ENCODE results near the gene SPATA2L. TPM values are rescaled to one million over a fixed set of nuclear protein-coding genes. Genes with fewer than 3 reads are reported as not detected.
"Not testable (repeated sequence)": the region's sequence is repeated elsewhere in the genome, so short reads cannot be mapped to it uniquely, and the experiment has no call there.

SPATA2L gene
- total and polyA plus RNA-seq, 8 donors: 2.4 to 13.8 (median 4.7) TPM

DNA sequence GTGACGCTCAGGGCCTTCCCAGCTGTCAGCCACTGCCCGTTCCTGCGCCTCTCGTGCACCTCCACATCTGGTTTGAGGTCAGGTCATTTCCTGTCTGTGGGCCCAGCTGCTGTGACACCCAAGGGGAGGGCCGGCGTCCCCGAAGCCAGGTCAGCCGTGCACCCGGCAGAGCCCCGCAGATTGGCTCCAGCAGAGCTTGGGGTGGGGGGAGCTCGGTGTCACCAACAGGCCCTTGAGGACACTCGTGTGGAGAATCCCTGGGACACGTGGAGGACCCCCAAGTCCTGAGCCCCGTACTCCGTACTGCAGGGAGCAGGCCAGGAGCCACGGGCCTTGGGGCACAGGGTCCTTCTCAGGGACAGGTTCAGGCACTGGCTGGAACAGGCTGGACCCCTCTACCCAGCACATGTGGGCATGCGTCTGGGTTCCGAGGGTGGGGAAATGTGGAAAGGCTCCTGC, 4.8 kb downstream of the SPATA2L start:
- Histone ChIP-seq H3K36me3 (peaks cover 0 to 67% of the 10 kb centered on the region in 2 donors), H3K4me1 (peaks cover 6 to 27% of the 10 kb centered on the region in 2 donors), H3K4me3 (no peak overlapping the region), H3K9me3 (no peaks in the 10 kb centered on the region), H3K27ac (no peak overlapping the region), H3K27me3 (no peaks in the 10 kb centered on the region)
- DNase-seq: peak in 1 of 4 donors; percentile 73
- ATAC-seq: no peak
- no peak for TF ChIP-seq CTCF (IDR thresholded peaks at IDR 0.05)
- intact Hi-C loops (cut with DNase I): no loop called here

DNA sequence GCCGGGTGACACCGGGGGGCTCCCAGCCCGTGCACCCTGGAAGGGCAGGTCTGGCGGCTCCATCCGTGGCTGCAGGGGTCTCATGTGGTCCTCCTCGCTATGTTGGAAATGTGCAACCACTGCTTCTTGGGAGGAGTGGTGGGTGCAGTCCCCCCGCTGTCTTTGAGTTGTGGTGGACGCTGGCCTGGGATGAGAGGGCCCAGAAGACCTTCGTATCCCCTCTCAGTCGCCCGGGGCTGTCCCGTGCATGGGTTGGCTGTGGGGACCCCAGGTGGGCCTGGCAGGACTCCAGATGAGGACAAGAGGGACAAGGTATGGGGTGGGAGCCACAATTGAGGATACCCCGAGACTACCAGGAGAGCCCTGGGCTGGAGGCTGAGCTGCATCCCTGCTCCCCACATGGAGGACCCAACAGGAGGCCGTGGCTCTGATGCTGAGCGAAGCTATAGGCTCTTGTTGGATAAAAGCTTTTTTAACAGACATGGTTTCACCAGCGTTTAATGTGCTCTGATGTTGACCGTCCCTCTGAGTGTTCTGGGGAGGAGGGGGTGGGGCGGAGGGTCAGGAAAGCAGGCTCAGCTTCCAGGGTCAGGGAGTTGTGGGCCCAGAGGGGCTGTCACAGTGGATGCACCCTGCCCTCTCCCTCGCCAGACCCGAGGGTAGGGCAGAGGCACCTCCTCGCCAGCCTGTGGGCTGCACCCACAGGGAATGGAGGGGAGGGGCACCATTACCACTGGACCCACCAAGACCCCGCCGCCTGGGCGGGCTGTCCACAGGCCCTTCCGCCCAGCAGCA, 5.4 kb downstream of the SPATA2L start:
- ATAC-seq (no peak), DNase-seq (peak in 1 of 4 donors; percentile 76)
- intact Hi-C loops (cut with DNase I): no loop called here
- H3K4me3 ChIP-seq: no peak overlapping the region
- peaks cover 6 to 25% of the 10 kb centered on the region in 2 donors for H3K4me1 ChIP-seq
- H3K9me3 ChIP-seq: no peaks in the 10 kb centered on the region
- no peaks in the 10 kb centered on the region for H3K27me3 ChIP-seq
- no peak for TF ChIP-seq CTCF (IDR thresholded peaks at IDR 0.05)
- peaks cover 0 to 73% of the 10 kb centered on the region in 2 donors for H3K36me3 ChIP-seq
- H3K27ac ChIP-seq: no peak overlapping the region

DNA sequence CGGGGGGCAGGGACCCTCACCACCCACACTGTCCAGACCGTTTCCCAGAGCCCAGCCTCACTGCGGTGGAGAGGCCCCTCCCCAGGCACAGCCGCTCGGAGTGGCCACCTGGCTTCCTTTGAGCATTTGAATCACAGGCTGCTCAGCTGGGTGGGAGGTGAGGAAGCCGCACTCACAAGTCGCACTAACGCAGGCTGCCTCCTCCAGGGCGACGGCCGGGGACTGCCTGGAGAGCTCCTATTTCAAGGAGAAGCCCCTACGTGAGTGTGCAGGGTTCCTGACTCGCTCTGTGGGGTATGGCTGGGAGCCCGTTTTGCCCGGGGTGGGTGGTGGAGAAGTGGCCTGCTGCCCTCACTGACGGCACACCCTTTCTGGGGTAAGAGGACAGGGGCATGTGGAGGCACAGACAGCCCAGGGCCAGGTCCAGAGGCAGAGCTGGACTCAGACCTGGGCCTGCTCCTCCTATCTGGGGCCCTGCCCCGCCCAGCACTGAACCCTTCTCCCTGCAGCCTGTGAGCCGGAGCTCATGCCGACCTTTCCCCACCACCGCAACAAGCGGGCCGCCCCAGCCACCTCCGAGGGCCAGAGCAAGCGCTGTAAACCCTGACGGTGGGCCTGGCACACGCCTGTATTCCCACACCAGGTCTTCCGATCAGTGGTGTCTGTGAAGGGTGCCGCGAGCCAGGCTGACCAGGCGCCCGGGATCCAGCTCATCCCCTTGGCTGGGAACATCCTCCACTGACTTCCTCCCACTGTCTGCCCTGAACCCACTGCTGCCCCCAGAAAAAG, 6.2 kb downstream of the SPATA2L start:
- no peaks in the 10 kb centered on the region for H3K27me3 ChIP-seq
- intact Hi-C loops (cut with DNase I): no loop called here
- H3K9me3 ChIP-seq: no peaks in the 10 kb centered on the region
- ATAC-seq (no peak), DNase-seq (peak in 1 of 4 donors; percentile 76)
- peaks cover 0 to 18% of the 10 kb centered on the region in 2 donors for H3K4me1 ChIP-seq
- no peak overlapping the region for H3K4me3 ChIP-seq
- no peak for TF ChIP-seq CTCF (IDR thresholded peaks at IDR 0.05)
- H3K27ac ChIP-seq: no peak overlapping the region
- H3K36me3 ChIP-seq: peaks cover 0 to 81% of the 10 kb centered on the region in 2 donors

DNA sequence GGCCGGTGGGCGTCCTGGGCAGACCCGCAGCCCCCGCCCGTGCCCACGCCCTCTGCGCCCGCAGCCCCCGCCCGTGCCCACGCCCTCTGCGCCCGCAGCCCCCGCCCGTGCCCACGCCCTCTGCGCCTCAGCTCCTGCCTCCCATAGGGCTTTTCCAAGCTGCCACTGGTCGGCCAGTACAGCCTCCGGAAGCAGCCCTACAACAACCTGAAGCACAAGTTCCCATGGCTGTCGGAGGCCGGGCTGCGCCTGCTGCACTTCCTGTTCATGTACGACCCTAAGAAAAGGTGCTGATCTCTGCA, 6.8 kb downstream of the SPATA2L start:
- intact Hi-C loops (cut with DNase I); DNase-seq; H3K27me3 ChIP-seq; H3K9me3 ChIP-seq; H3K4me3 ChIP-seq; H3K27ac ChIP-seq; ATAC-seq: not testable (repeated sequence)
- peaks cover 0 to 85% of the 10 kb centered on the region in 2 donors for H3K36me3 ChIP-seq
- peaks cover 0 to 12% of the 10 kb centered on the region in 2 donors for H3K4me1 ChIP-seq

GRCh38 chr16:89693931-89694783, 7.3 kb downstream of the SPATA2L start:
- no peak for DNase-seq
- peaks cover 0 to 6% of the 10 kb centered on the region in 2 donors for H3K4me1 ChIP-seq
- intact Hi-C loops (cut with DNase I): no loop called here
- no peak overlapping the region for H3K4me3 ChIP-seq
- H3K9me3 ChIP-seq: no peaks in the 10 kb centered on the region
- no peak overlapping the region for H3K27ac ChIP-seq
- TF ChIP-seq CTCF (IDR thresholded peaks at IDR 0.05): no peak
- ATAC-seq: no peak
- H3K36me3 ChIP-seq: peaks cover 0 to 89% of the 10 kb centered on the region in 2 donors
- no peaks in the 10 kb centered on the region for H3K27me3 ChIP-seq
